Keratinocyte (primary cell): ENCODE results near the gene ANO10. TPM values are rescaled to one million over a fixed set of nuclear protein-coding genes. Genes with fewer than 3 reads are reported as not detected.

Experiments used
- DNase-seq: peaks from one replicate; pipeline ENCODE4 v3.0.0-alpha.2; 2011; ENCODE audit warnings: low read depth, missing footprints, low spot score
- FAIRE-seq: peaks from 2 replicates; lab custom pipeline; 2011; peaks lifted over from hg19 to GRCh38; lab: Jason Lieb, UNC
- H2AFZ ChIP-seq: 2 replicates; pipeline ENCODE4 v1.6.0; 2012; ENCODE audit warnings: low read length, control low read depth, inconsistent platforms; ENCODE audit not compliant: control insufficient read depth
- H3K27ac ChIP-seq: 2 replicates; pipeline ENCODE4 v1.5.1; 2011; ENCODE audit warnings: low read length; ENCODE audit not compliant: control insufficient read depth, insufficient read depth
- H3K27me3 ChIP-seq: 3 replicates; pipeline ENCODE4 v1.6.0; 2011; ENCODE audit warnings: low read length; ENCODE audit not compliant: control insufficient read depth, insufficient read depth; ENCODE audit errors: extremely low read depth
- H3K36me3 ChIP-seq, 2 experiments: 2 replicates in 1 of 2; 3 replicates in 1 of 2; pipeline ENCODE4 v1.5.1; 2011; ENCODE audit warnings: low read length in 2 of 2, mild to moderate bottlenecking in 1 of 2; ENCODE audit not compliant: control insufficient read depth in 2 of 2, insufficient read depth in 2 of 2; ENCODE audit errors: extremely low read depth in 1 of 2
- H3K4me1 ChIP-seq: 3 replicates; pipeline ENCODE4 v1.5.1; 2011; ENCODE audit warnings: low read length; ENCODE audit not compliant: control insufficient read depth, insufficient read depth; ENCODE audit errors: extremely low read depth
- H3K4me2 ChIP-seq: 3 replicates; pipeline ENCODE4 v1.6.0; 2011; ENCODE audit warnings: low read depth, low read length; ENCODE audit not compliant: control insufficient read depth, insufficient read depth; ENCODE audit errors: extremely low read depth
- H3K4me3 ChIP-seq, 3 experiments: fragments of 200-600 bp in 1 of 3; sonication (generic) in 1 of 3; 2 replicates in 2 of 3; 3 replicates in 1 of 3; pipeline ENCODE4 v1.5.1; 2011 to 2016; ENCODE audit warnings: low read length in 3 of 3, mild to moderate bottlenecking in 3 of 3, control low read depth in 2 of 3, inconsistent platforms in 1 of 3, low read depth in 1 of 3, mixed read lengths in 1 of 3, mixed run types in 1 of 3, moderate library complexity in 1 of 3; ENCODE audit not compliant: control insufficient read depth in 2 of 3, insufficient read depth in 2 of 3; ENCODE audit errors: extremely low read depth in 1 of 3
- H3K79me2 ChIP-seq: 2 replicates; pipeline ENCODE4 v1.6.0; 2012; ENCODE audit warnings: low read length; ENCODE audit not compliant: control insufficient read depth, insufficient read depth
- H3K9ac ChIP-seq: 3 replicates; pipeline ENCODE4 v1.6.0; 2011; ENCODE audit warnings: low read length; ENCODE audit not compliant: control insufficient read depth, insufficient read depth; ENCODE audit errors: extremely low read depth
- H3K9me1 ChIP-seq: 3 replicates; pipeline ENCODE4 v1.6.0; 2011; ENCODE audit warnings: low read length; ENCODE audit not compliant: control insufficient read depth, insufficient read depth; ENCODE audit errors: extremely low read depth
- H3K9me3 ChIP-seq: 2 replicates; pipeline ENCODE4 v1.5.1; 2012; ENCODE audit warnings: low read depth, low read length; ENCODE audit not compliant: control insufficient read depth
- H4K20me1 ChIP-seq: 3 replicates; pipeline ENCODE4 v1.6.0; 2011; ENCODE audit warnings: low read length; ENCODE audit not compliant: control insufficient read depth, insufficient read depth; ENCODE audit errors: extremely low read depth
- EZH2 ChIP-seq: IDR thresholded peaks from one replicate; pipeline ENCODE4 v1.6.1; 2012; ENCODE audit warnings: inconsistent platforms, mild to moderate bottlenecking, low read length, moderate library complexity
- dilution Hi-C: fragments of 300-500 bp; cut with MboI; formaldehyde crosslinking; loops from one replicate; pipeline ENCODE4 v1.7.0; 2020; ENCODE audit warnings: low sequenced_read_pairs; ENCODE audit not compliant: extremely low pct_ligation_motif_present
- polyA plus RNA-seq, 5 experiments: library from polyadenylated mRNA; depleted of rRNA in 3 of 5; stranded (reverse) in 3 of 5; stranded (forward) in 1 of 5; unstranded in 1 of 5; fragments of >200 nt; gene quantifications; 1 replicate in 1 of 5; 2 replicates in 3 of 5; 3 replicates in 1 of 5; pipeline versions ENCODE4 v1.2.1 to v1.2.3, GENCODE V29; 2011 to 2012; ENCODE audit warnings: missing spikeins in 2 of 5, low read depth in 1 of 5, low replicate concordance in 1 of 5
- TF ChIP-seq, protein P1 (sequence below), 3 experiments: IDR thresholded peaks in 1 of 3; conservative IDR thresholded peaks in 1 of 3; optimal IDR thresholded peaks in 1 of 3; 2 replicates in 2 of 3; 3 replicates in 1 of 3; pipeline versions ENCODE3 to v1.5.1; 2011; ENCODE audit warnings: low read length in 3 of 3, mild to moderate bottlenecking in 3 of 3, moderate library complexity in 2 of 3, control low read depth in 1 of 3, inconsistent platforms in 1 of 3; ENCODE audit not compliant: insufficient read depth in 2 of 3; ENCODE audit errors: extremely low read depth in 1 of 3

The ANO10 gene
- polyA plus RNA-seq, 1 donor (not counting 4 experiments of a cell fraction or from before 2014, with no cell fraction given), result 48.8 TPM

DNA sequence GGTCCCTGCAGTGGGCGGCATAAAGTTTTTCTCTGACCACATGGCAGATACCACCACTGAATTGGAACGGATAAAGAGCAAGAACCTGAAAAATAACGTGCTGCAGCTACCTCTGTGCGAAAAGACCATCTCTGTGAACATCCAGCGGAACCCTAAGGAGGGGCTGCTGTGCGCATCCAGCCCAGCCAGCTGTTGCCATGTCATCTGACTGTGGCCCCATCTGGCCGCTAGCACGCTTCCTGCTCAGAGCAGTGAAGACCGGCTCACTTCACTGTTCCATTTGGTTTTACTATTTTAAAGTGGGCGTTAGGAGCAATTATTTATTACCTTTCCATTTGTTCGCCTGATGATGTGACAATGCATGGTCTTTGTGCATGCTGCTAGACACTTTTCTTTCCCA is 273.5 kb downstream of the ANO10 start:
- Histone ChIP-seq H3K4me2 (no peak overlapping the region), H3K4me3 (no peak overlapping the region), H3K4me1 (no peaks in the 10 kb centered on the region), H3K36me3 (peaks cover 21 to 27% of the 10 kb centered on the region in 2 experiments), H3K9ac (no peak overlapping the region), H3K27me3 (no peaks in the 10 kb centered on the region), H3K79me2 (no peaks in the 10 kb centered on the region), H3K9me1 (no peaks in the 10 kb centered on the region), H3K9me3 (no peaks in the 10 kb centered on the region), H3K27ac (no peak overlapping the region), H2AFZ (no peak overlapping the region), H4K20me1 (no peaks in the 10 kb centered on the region)
- FAIRE-seq (no peak), DNase-seq (no peak)
- no peak for TF ChIP-seq EZH2
- TF ChIP-seq, protein P1, sequence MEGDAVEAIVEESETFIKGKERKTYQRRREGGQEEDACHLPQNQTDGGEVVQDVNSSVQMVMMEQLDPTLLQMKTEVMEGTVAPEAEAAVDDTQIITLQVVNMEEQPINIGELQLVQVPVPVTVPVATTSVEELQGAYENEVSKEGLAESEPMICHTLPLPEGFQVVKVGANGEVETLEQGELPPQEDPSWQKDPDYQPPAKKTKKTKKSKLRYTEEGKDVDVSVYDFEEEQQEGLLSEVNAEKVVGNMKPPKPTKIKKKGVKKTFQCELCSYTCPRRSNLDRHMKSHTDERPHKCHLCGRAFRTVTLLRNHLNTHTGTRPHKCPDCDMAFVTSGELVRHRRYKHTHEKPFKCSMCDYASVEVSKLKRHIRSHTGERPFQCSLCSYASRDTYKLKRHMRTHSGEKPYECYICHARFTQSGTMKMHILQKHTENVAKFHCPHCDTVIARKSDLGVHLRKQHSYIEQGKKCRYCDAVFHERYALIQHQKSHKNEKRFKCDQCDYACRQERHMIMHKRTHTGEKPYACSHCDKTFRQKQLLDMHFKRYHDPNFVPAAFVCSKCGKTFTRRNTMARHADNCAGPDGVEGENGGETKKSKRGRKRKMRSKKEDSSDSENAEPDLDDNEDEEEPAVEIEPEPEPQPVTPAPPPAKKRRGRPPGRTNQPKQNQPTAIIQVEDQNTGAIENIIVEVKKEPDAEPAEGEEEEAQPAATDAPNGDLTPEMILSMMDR (optimal IDR thresholded peaks at IDR 0.05 in 1 of 3, IDR thresholded peaks at IDR 0.05 in 1 of 3, conservative IDR thresholded peaks at IDR 0.05 in 1 of 3; ENCODE audit: extremely low read depth in 1 of 3, insufficient read depth in 2 of 3, low read length in 3 of 3), result no peak
- dilution Hi-C loops, result no loop called here

DNA sequence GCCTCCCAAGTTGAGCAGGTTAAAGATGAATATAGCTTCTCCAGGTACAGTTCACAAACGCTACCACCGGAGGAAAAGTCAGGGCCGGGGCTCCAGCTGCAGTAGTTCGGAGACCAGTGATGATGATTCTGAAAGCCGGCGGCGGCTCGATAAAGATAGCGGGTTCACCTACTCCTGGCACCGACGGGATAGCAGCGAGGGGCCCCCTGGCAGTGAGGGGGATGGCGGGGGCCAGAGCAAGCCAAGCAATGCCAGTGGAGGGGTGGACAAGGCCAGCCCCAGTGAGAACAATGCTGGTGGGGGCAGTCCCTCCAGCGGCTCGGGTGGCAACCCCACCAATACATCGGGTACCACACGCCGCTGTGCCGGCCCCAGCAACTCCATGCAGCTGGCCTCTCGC is 274.0 kb downstream of the ANO10 start:
- no peak for DNase-seq

More for the DNA sequence above, 274.0 kb downstream of the ANO10 start:
- H4K20me1 ChIP-seq, result no peaks in the 10 kb centered on the region
- no peak overlapping the region for H2AFZ ChIP-seq
- no peak overlapping the region for H3K9ac ChIP-seq
- H3K9me3 ChIP-seq, result no peaks in the 10 kb centered on the region
- no peak overlapping the region for H3K27ac ChIP-seq
- dilution Hi-C loops, result no loop called here
- peaks cover 21 to 29% of the 10 kb centered on the region in 2 experiments for H3K36me3 ChIP-seq
- no peaks in the 10 kb centered on the region for H3K27me3 ChIP-seq
- no peak overlapping the region for H3K4me2 ChIP-seq
- no peak for FAIRE-seq
- H3K4me3 ChIP-seq, result no peak overlapping the region
- no peaks in the 10 kb centered on the region for H3K9me1 ChIP-seq
- H3K79me2 ChIP-seq, result no peaks in the 10 kb centered on the region
- TF ChIP-seq EZH2, result no peak
- TF ChIP-seq, protein P1 (optimal IDR thresholded peaks at IDR 0.05 in 1 of 3, IDR thresholded peaks at IDR 0.05 in 1 of 3, conservative IDR thresholded peaks at IDR 0.05 in 1 of 3; ENCODE audit: extremely low read depth in 1 of 3, insufficient read depth in 2 of 3, low read length in 3 of 3), result no peak
- no peaks in the 10 kb centered on the region for H3K4me1 ChIP-seq
